GM18861 (cell line): Measurements from ENCODE around the gene ST6GAL2.

Experiments
- ATAC-seq: cut with Tn5 transposase; IDR thresholded peaks from one replicate; pipeline ENCODE4 v1.9.1; 2021; ENCODE audit not compliant: unreplicated experiment

Gene ST6GAL2

GRCh38 chr2:106830191-106830590 lies 55.8 kb downstream of the ST6GAL2 start:
- no peak for ATAC-seq

DNA sequence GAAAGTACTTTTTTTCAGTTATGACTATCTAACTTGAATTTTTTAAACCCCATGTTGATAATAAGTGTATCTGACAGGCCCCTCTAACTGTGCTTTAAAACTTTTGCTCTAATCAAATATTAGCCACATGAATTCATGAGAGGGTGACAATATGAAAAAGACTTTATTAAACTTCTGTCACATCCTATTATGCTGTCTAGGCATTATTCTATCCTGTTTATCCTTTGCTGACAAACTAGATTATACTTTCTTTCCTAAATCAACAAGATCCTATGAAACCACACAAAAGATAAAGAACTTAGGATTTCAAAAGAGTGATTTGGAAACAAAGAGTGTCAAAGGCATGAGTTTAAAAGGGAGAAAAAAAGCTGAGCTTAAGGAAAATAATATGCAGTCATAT lies 57.8 kb downstream of the ST6GAL2 start:
- ATAC-seq: no peak

DNA sequence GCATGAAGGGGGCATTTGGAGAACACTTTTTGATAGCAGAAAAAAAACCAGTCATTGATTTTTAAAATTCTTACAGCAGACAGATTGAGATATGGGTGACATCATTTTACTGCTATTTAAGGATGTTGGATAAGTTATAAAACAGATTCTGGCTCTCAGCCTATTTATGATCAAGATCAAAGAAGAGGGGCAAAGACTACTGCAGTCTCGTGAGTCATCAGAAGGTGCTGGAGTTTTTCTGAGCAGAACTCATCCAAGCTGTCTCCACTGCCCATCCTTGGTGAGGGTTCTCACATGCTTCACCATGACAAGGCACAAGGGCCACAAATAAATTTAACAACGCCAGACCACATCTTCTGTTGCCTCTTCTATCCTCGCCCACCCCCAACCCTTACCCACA lies 58.8 kb downstream of the ST6GAL2 start:
- ATAC-seq: no peak

GRCh38 chr2:106825161-106825560 lies 60.8 kb downstream of the ST6GAL2 start:
- no peak for ATAC-seq

- no peak for ATAC-seq
Measured at GRCh38 chr2:106816974-106817373, 69.0 kb downstream of the ST6GAL2 start.

DNA sequence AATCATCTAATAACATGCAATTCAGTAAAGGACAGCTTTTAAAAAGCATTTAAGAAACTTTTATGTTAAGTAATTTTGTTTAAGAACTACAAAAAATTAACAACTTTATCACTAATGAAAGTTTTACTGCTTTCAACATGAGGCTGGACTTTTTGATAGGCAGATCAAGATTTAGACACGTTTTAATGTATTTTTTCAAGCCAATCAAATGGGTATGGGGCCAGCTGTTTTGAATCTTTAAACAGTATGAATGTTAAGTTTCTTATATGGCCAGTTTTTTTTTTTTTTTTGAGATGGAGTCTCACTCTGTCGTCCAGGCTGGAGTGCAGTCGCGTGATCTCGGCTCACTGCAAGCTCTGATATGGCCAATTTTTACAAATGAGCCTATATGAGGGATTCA lies 73.1 kb downstream of the ST6GAL2 start:
- ATAC-seq: no peak

DNA sequence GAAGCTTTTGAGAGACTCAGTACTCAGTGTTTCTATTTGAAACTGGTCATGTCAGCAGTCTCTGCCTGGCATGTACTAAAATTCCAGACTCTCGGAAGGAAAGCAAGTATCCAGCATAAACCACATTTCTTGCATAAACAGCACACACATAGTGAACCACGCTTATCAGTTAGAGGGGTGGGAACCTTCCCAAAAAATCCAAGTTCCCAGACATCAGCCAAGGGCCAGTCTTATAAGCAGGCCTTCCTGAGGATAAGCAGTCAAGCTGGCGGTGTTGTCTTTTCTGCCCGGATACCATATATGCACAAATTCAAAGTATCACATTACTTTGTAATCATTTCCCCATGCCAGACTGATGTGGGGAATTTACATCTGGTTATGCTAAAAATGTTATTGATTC lies 73.6 kb downstream of the ST6GAL2 start:
- no peak for ATAC-seq

- ATAC-seq: no peak
Measured at GRCh38 chr2:106805716-106806115, 80.3 kb downstream of the ST6GAL2 start.

DNA sequence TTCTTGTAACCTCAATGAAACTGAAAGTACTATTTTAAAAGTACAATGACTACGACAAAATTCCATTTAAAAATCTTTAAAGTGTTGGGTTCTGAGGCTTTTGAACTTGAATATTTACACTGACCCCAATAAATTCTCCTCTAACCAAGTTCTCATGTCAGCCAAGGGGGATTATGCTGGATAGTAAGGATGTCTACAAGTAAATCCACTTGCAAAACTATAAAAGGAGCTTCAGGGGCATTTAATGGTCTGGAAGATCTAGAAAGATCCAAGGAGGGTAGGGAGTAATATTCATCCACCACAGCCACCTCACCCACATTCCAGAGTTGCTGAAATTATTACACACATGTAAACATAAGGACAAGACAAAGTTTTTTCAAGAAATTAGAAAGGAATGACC lies 81.8 kb downstream of the ST6GAL2 start:
- ATAC-seq: no peak

- no peak for ATAC-seq
Measured at GRCh38 chr2:106800976-106801655, 84.9 kb downstream of the ST6GAL2 start.

DNA sequence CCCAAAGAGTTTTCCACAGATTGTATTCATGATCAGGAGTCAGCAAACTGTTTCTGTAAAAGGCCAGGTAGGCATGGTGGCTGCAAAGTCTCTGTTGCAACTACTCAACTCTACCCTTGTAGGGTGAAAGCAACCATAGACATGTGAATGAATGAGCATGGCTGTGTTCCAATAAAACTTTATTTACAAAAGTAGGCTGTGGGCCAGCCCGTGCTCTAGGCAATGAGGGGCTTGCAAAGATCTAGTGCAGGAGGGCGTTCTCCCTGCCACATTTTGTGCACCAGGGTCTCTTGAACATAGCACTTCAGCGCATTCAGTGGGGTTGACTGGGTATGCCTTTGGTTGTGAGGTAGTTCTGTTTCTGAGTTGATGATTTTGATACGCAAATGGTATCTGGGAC lies 85.8 kb downstream of the ST6GAL2 start:
- no peak for ATAC-seq

DNA sequence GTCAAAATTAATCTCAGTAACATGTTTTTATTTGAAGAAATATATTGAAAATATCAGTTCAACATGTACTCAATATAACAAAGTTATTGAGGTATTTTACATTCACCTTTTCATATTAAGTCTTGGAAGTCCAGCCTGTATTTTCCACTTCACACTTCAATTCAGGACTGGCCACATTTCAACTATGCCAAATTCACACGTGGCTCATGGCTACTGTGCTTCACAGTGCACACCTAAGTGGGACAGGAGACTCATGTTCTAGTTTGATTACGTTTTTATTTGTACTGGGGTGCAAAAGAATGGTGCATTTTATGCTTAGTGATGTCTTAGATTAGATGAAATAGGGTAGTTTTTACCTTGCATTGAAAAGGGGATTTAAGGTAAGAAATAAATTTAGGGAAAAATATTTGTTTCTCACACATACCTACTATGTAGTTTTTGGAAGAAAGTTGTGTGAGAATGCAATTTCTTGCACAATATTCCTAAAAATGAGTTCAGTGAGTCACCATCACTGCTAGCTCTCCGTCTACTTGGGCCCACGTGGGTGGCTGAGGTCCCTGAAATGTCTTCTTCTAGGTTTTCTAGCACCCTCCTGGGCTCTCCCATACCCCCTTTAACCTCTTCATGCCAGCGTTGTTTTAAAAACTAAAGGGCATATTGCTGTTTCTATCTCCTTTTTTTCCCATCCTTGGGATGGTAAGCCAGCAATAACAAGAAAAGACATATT lies 87.0 kb downstream of the ST6GAL2 start:
- ATAC-seq: no peak

DNA sequence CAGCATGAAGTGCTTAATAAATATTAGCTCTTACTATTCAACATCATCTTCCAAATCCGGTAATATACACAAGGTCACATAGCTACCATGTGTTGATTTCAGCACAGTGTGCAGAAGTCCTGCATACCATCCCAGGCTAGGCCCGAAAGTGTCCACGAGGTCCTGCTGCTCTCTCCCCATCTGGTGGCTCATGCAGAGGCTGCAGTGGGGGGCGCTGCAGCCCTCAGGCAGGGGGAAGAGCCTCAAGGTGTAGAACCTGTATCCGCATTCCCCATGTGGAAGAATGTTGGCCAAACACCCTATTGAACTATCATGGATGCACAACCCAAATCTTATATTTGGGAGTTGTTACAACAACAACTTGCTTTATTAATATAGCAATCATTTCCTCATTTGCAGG lies 88.5 kb downstream of the ST6GAL2 start:
- ATAC-seq: no peak

DNA sequence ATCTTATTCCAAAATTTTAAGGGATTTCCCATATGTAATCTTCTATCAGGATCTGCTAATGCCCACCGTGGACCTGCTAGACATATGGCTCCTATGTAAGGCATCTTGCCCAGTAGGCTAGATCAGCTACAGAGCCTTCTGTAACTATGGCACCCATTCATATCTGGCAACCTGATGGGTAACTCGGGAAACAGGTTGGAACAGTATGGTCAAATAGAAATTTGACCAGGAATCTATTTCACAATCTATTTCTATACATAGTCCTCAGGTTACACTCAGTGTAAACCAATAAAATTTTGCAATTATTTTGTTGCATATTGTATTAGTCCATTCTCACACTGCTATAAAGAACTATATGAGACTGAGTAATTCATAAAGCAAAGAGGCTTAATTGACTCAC lies 93.3 kb downstream of the ST6GAL2 start:
- no peak for ATAC-seq

GRCh38 chr2:106789185-106789584 lies 96.8 kb downstream of the ST6GAL2 start:
- ATAC-seq: no peak

GRCh38 chr2:106782681-106783080 lies 103.3 kb downstream of the ST6GAL2 start:
- ATAC-seq: no peak

DNA sequence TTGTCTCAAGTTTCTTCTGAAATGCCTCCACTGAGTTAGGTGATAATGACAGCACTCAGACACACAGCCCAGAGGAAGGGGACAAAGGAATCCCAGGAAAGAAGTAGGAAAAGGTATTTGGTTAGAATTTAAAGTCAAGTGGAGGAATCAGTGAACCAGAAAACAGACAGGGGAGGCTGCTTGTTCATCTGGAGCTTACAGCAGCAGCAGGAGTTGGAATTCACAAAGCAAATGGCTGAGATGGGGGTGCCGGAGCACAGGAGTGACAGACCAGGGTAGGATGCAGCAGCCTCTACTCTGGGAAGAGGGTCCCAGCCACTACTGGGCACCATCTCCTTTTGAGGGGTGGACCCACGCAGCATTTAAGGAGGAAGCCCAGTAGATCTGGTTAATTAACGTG lies 104.8 kb downstream of the ST6GAL2 start:
- no peak for ATAC-seq

DNA sequence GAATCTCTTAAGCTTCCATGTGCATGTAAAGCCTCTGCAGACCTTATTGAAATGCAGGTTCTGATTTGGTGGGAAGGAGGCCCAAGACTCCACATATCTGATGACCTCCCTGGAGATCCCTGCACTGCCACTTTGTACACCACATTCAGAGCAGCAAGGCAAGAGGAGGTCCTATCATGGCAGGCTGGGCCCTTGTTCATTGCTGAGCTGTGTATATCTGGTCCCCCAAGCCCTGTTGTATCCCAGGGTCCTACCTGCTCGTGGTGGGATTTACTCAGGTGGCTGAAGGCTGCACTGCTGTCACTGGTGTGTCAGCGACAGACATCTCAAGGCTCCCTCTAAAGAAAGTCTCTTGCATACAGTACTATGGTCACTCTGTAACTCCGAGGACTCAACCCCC lies 114.2 kb downstream of the ST6GAL2 start:
- ATAC-seq: no peak

GRCh38 chr2:106770986-106771385 lies 115.0 kb downstream of the ST6GAL2 start:
- no peak for ATAC-seq

DNA sequence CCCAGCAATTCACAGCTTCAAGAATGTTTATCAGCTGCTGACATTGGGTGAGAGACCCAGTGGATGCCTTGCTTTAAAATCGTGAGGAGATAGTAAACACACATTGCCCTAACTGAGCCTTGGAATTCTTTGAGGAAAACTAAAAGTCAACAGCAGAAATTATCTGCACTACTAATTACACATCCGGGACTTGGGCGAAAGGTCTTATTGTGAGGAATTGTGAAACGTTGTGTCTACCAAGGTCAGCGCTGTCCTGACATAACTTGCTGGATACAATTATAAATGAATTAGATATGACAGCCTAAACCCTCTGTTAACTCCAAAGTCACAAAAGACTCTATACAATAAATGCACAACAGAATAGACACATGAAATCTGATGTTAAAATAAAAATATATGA lies 121.4 kb downstream of the ST6GAL2 start:
- ATAC-seq: no peak

DNA sequence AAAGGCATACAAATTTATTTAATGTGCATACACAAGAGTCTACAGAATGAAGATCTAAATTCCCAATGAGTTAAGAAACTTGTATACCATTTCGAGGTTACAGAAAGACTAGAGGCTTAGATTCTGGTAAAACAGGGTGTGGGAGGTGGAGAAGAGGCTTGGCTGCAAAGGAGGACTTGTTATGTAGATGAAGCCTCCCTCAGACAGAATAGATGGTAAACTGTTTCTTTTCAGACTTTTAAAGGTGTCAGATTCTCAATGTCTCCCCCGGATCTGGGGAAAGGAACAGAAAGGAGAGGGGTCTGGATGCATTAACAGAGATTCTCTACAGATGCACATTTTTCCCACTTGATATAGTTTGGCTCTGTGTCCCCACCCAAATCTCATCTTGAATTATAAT lies 126.0 kb downstream of the ST6GAL2 start:
- no peak for ATAC-seq

DNA sequence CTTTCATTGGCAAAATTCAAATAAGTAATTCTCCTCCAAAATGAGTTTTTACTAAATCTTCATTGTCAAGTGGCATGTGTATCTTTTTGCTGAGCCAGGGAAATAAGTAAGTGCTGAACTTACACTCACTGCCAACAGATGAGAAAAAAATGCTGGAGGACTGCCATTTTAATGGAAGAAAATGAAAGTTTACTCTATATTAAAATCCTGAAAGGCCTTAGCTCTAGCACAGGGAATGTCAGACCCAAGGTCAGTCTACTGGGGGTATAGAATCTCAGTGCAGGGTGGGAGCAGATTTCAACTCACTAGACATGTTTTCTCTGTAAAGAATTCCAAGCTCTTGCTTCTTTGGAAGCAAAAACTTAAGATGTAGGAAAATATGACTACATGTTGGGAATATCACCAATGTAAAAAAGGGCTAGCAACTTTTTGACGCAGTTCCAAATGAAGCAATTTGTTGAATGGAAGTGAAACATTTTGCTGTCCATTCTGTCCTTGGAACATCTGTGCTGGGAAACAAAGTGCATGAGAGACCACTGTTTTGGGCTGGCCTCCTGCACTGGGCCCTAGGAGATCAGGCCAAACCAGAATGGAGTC lies 127.0 kb downstream of the ST6GAL2 start:
- no peak for ATAC-seq
